GM12892 (cell line): Measurements from ENCODE around the gene SH3GL3.

ENCODE experiments used
- POLR2A ChIP-seq: IDR thresholded peaks from 2 replicates; pipeline ENCODE4 v1.6.1; 2011; ENCODE audit warnings: low read depth, low read length, control low read depth
- POLR2AphosphoS5 ChIP-seq: IDR thresholded peaks from 2 replicates; pipeline ENCODE4 v1.6.1; 2011; ENCODE audit warnings: low read depth, low read length, control low read depth

DNA sequence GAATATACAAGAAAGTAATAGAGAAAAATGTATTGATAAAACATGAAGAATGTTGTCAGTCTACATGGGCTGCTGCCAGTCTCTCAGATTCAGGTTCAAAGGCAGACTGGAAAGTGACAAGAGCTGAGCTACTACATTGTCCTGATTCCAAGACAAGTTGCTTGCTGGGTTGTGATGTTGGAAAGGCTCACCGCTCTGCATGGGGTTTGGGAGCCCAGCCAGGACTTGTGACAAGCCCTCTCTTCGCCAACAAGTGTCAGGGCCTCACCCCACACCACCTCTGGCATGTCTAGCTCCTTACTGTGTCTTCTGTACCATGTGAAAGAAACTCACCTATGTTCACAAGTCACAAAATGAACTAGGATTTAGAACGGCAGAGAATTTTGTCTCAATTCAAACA is 43.0 kb upstream of the SH3GL3 start:
- TF ChIP-seq POLR2A (no peak), POLR2AphosphoS5 (no peak)
